Suprapubic skin (tissue), 4 donors: ENCODE results near the gene NSDHL.

Source experiments
- POLR2A ChIP-seq, 2 donors: fragments of 450-650 bp; IDR thresholded peaks; one replicate each; pipeline ENCODE4 v1.6.1; 2017; ENCODE audit warnings: antibody characterized with exemption in 2 of 2, mild to moderate bottlenecking in 2 of 2, moderate library complexity in 2 of 2
- POLR2AphosphoS5 ChIP-seq, 3 donors: sonication (generic); formaldehyde crosslinking; IDR thresholded peaks; one replicate each; pipeline ENCODE4 v1.6.1; 2017; ENCODE audit warnings: antibody characterized with exemption in 3 of 3

DNA sequence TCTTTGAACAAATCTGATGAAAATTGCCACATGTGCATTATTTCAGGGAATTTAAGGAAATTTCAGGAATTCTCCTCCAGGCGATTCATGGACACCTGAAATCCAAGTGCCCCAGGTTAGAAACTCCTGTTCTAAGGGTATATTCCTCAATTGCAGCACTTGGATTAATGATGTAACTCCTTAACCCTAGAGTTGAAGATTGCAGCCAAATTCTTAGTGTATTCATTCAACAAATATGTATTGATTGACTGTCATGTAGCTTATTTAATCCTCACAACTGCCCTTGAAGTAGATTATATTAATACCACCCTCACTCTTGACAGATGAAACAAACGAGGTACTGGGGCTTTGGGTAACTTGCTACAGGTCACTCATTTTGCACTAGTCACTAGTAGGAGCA is 11.6 kb upstream of the NSDHL start:
- TF ChIP-seq POLR2A (IDR thresholded peaks at IDR 0.05) (no peak), POLR2AphosphoS5 (IDR thresholded peaks at IDR 0.05) (no peak)
